Calu3 (cell line): ENCODE measurements around the gene ZNF333. TPM values are rescaled to one million over a fixed set of nuclear protein-coding genes. Genes with fewer than 3 reads are reported as not detected.

Experiments used
- BruUV-seq: library from RNA; stranded (reverse); fragments of 400-500 nt; replicated peaks from 2 replicates; lab custom pipeline; 2021; lab: Mats Ljungman, UMichigan
- CTCF ChIA-PET: fragments of 300-600 bp; sonication (Branson Sonifier 250); formaldehyde crosslinking; loops from one replicate; lab custom pipeline; 2022; ENCODE audit warnings: antibody characterized with exemption; lab: Charles Lee
- DNase-seq: peaks from one replicate; pipeline ENCODE4 v3.0.0; 2022
- H3K27ac Mint-ChIP-seq: one replicate; pipeline ENCODE4 v1.8.0; 2022; ENCODE audit warnings: mixed read lengths; ENCODE audit not compliant: unreplicated experiment
- H3K27me3 Mint-ChIP-seq: one replicate; pipeline ENCODE4 v1.8.0; 2022; ENCODE audit warnings: mixed read lengths; ENCODE audit not compliant: unreplicated experiment
- H3K36me3 Mint-ChIP-seq: one replicate; pipeline ENCODE4 v1.8.0; 2022; ENCODE audit warnings: mild to moderate bottlenecking, moderate library complexity, mixed read lengths; ENCODE audit not compliant: insufficient read depth, unreplicated experiment
- H3K4me1 Mint-ChIP-seq: one replicate; pipeline ENCODE4 v1.8.0; 2022; ENCODE audit warnings: mild to moderate bottlenecking, low read depth, mixed read lengths; ENCODE audit not compliant: unreplicated experiment
- H3K4me3 Mint-ChIP-seq: one replicate; pipeline ENCODE4 v1.8.0; 2022; ENCODE audit warnings: mild to moderate bottlenecking, low read depth, moderate library complexity, mixed read lengths; ENCODE audit not compliant: unreplicated experiment
- H3K9me3 Mint-ChIP-seq: one replicate; pipeline ENCODE4 v1.8.0; 2022; ENCODE audit warnings: low read depth, mixed read lengths; ENCODE audit not compliant: unreplicated experiment
- CTCF ChIP-seq: fragments of 200-600 bp; IDR thresholded peaks from one replicate; pipeline ENCODE4 v1.8.0; 2022; ENCODE audit warnings: antibody characterized with exemption; ENCODE audit not compliant: unreplicated experiment
- intact Hi-C: fragments of 100-400 bp; cut with micrococcal nuclease; formaldehyde crosslinking; loops from one replicate; pipeline ENCODE4 v1.10.0; 2022; ENCODE audit not compliant: unreplicated experiment
- total RNA-seq: library from RNA; stranded (reverse); gene quantifications from 2 replicates; pipeline ENCODE4 v1.2.3, GENCODE V29; 2022

The ZNF333 gene
- total RNA-seq, 1 experiment from 2014 or later = 5.8 TPM

GRCh38 chr19:14733574-14733973 is 43.7 kb downstream of the ZNF333 start:
- H3K27ac Mint-ChIP-seq = no peak overlapping the region
- H3K4me3 Mint-ChIP-seq = no peak overlapping the region
- no peak for DNase-seq
- no peak for TF ChIP-seq CTCF
- H3K36me3 Mint-ChIP-seq = no peaks in the 10 kb centered on the region
- BruUV-seq = no TSS peak
- H3K9me3 Mint-ChIP-seq = peaks cover 17% of the 10 kb centered on the region
- CTCF ChIA-PET = no interaction called here
- no peaks in the 10 kb centered on the region for H3K27me3 Mint-ChIP-seq
- intact Hi-C loops = no loop called here
- H3K4me1 Mint-ChIP-seq = no peaks in the 10 kb centered on the region

GRCh38 chr19:14735915-14736314 is 46.1 kb downstream of the ZNF333 start:
- Mint-ChIP-seq H3K9me3 (peaks cover 11% of the 10 kb centered on the region), H3K4me3 (no peak overlapping the region), H3K27me3 (no peaks in the 10 kb centered on the region), H3K4me1 (no peaks in the 10 kb centered on the region), H3K36me3 (no peaks in the 10 kb centered on the region), H3K27ac (no peak overlapping the region)
- CTCF ChIA-PET = no interaction called here
- TF ChIP-seq CTCF = no peak
- DNase-seq = no peak
- intact Hi-C loops = no loop called here
- no TSS peak for BruUV-seq

- H3K27me3 Mint-ChIP-seq = no peaks in the 10 kb centered on the region
- DNase-seq = no peak
- BruUV-seq = no TSS peak
- CTCF ChIA-PET = no interaction called here
- no peaks in the 10 kb centered on the region for H3K9me3 Mint-ChIP-seq
- H3K36me3 Mint-ChIP-seq = no peaks in the 10 kb centered on the region
- TF ChIP-seq CTCF = no peak
- H3K27ac Mint-ChIP-seq = no peak overlapping the region
- no peak overlapping the region for H3K4me3 Mint-ChIP-seq
- intact Hi-C loops = no loop called here
- H3K4me1 Mint-ChIP-seq = no peaks in the 10 kb centered on the region
These were observed 57.0 kb downstream of the ZNF333 start for GRCh38 chr19:14746886-14747285.

GRCh38 chr19:14748601-14749000 is 58.8 kb downstream of the ZNF333 start:
- H3K4me3 Mint-ChIP-seq = no peak overlapping the region
- no peaks in the 10 kb centered on the region for H3K9me3 Mint-ChIP-seq
- no peaks in the 10 kb centered on the region for H3K27me3 Mint-ChIP-seq
- no TSS peak for BruUV-seq
- no peak for DNase-seq
- intact Hi-C loops = no loop called here
- H3K27ac Mint-ChIP-seq = no peak overlapping the region
- no peaks in the 10 kb centered on the region for H3K36me3 Mint-ChIP-seq
- H3K4me1 Mint-ChIP-seq = no peaks in the 10 kb centered on the region
- no peak for TF ChIP-seq CTCF
- CTCF ChIA-PET = no interaction called here
